ENCODE data around the gene HHATL.

- TF ChIP-seq POLR2A (IDR thresholded peaks at IDR 0.05; ENCODE audit: control extremely low read depth in 1 of 2, low read depth in 2 of 2, low read length in 2 of 2) (no peak), CREB1 (IDR thresholded peaks at IDR 0.05) (no peak), ATF2 (IDR thresholded peaks at IDR 0.05; ENCODE audit: low read length) (no peak), CBX8 (IDR thresholded peaks at IDR 0.05; ENCODE audit: borderline replicate concordance, low read depth, low read length) (no peak), SP1 (IDR thresholded peaks at IDR 0.05; ENCODE audit: low read depth, low read length) (no peak), USF2 (IDR thresholded peaks at IDR 0.05; ENCODE audit: low read length) (no peak), SUZ12 (IDR thresholded peaks at IDR 0.05; ENCODE audit: low read length) (no peak), POLR2AphosphoS5 (IDR thresholded peaks at IDR 0.05; ENCODE audit: low read depth, low read length) (no peak)
These were observed 26.2 kb upstream of the HHATL start for GRCh38 chr3:42728668-42729364.
